PC-9 (cell line): Measurements from ENCODE around the gene COPZ2.

Experiments
- CTCF ChIP-seq: fragments of 200-600 bp; sonication (generic); conservative IDR thresholded peaks from 2 replicates; pipeline ENCODE4 v1.6.1; 2017; ENCODE audit warnings: mixed run types, antibody characterized with exemption, mild to moderate bottlenecking, moderate library complexity
- EZH2 ChIP-seq: fragments of 200-600 bp; sonication (generic); IDR thresholded peaks from 2 replicates; pipeline ENCODE4 v1.8.0; 2017; ENCODE audit warnings: antibody characterized with exemption, low read depth

GRCh38 chr17:48053758-48054237, 16.2 kb upstream of the COPZ2 start:
- TF ChIP-seq CTCF (no peak), EZH2 (no peak)
